Superior temporal gyrus (tissue), 1 donor: ENCODE results near the gene CFAP210.

ENCODE experiments used
- DNase-seq: peaks from one replicate; pipeline ENCODE4 v3.0.0-alpha.2; 2016; ENCODE audit errors: extremely low spot score

The CFAP210 gene

GRCh38 chr2:169673921-169674320 is 20.3 kb downstream of the CFAP210 start:
- no peak for DNase-seq

DNA sequence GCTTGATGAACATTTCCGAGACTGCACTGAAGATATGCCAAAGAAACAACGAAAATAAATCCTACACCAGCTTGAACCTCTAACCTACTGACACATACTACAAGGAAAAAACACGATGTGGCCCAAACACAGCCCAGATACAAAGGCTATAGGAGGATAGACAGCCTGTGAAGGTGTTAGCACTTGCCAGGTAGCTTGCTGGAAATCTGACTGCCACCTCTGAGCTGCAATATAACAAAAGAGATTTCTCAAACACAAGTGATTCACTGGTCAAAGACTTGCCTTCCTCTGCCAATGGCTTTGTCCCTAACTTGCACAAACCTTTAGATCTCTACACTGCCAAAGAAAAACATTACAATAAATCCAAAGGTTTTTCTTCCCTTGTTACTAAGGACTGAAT is 21.1 kb downstream of the CFAP210 start:
- no peak for DNase-seq

DNA sequence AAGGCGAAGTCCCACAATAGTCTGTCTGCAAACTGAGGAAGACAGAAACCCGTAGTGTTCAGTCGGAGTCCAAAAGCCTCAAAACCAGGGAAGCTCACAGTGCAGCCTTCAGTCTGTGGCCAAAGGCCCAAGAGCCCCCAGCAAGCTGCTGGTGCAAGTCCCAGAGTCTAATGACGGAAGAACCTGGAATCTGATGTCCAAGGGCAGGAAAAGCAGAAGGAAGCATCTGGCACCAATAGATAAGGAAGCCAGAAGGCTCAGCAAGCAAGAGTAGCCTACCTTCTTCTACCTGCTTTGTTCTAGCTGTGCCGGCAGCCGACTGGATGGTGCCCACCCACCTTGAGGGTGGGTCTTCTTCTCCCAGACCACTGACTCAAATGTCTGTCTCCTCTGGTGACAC is 21.8 kb downstream of the CFAP210 start:
- no peak for DNase-seq

DNA sequence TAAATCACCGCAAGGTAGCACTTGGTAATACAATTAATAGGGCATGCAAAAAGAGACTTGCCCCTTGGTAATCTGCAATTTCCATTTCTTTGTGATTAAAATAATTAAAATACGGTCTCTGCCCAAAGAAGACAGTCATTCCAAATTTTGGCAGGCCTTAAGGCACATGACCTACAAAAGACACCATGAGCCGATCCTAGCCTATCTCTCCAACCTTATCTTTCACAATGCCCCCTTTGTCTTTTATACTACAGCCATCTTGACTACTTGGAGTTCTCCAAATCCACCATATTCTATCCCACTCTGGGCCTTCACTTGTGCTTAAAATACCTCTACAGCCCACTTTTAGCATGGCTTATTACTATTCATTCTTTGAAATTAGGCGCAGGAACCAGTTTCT is 23.3 kb downstream of the CFAP210 start:
- DNase-seq: no peak

GRCh38 chr2:169670215-169670651 is 24.0 kb downstream of the CFAP210 start:
- no peak for DNase-seq

DNA sequence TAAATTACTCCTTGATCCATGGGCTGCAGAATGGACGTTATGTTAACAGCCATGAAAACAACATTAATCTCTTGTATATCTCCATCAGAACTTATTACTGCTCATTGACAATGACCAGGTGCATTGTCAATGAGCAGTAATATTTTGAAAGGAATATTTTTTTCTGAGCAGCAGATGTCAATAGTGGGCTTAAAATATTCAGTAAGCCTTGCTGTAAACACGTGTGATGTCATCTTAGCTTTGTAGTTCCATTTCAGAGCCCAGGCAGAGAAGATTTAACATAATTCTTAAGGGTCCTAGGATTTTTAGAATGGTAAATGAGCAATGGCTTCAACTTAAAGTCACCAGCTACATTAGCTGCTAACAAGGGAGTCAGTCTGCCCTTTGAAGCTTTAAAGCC is 26.6 kb downstream of the CFAP210 start:
- DNase-seq: no peak

GRCh38 chr2:169664978-169665930 is 29.0 kb downstream of the CFAP210 start:
- DNase-seq: no peak

DNA sequence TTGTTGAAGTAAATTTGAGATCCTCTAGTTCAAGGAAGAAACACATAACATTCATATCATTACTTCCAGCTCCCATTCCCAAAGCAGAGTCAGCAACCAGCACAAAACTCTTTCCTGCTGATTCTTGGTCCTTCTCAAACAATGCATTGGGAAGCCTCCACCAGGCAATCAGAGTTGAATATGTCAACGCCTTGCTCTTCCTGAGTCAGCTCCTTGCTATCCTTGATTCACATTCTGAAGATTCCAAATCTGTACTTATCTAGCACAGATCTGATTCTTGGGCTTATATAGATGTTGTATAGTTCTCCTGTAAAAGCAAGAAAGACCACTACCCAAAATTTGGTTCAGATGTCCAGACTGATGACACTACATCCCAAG is 29.6 kb downstream of the CFAP210 start:
- DNase-seq: no peak

DNA sequence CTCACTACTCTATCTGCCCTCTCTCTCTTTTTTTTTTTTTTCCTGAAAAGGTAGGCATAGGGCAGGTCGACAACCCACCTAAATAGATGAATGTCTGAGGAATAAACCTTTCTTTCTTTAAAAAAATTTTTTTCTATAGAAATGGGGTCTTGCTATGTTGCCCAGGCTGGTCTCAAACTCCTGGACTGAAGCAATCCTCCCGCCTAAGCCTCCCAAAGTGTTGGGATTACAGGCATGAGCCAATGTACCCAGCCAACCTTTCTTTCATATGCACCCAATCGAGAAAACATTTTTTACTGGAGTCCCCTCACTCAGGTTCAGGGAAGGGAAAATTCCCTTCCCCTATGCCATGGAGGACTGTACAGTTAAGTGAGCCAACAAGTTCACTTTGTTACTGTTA is 31.0 kb downstream of the CFAP210 start:
- no peak for DNase-seq

DNA sequence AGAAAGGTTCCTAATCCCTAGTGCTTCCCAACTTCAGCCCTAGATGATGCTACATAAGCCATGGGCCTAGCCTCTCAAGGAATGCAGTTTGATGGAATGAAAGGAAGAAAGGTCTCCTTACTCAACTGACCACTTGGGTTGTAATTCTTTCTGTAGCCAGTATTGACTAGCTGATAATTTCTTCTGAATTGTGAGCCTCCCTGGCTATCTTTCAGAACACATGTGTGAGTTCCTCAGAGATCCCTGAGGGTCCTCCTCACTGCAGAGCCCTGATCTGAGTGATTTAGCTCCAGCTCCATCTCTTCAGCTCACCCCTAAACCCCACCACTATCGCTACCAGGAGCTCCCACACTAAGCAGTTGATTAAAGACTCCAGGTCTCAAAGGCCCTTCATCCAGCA is 31.5 kb downstream of the CFAP210 start:
- no peak for DNase-seq

- no peak for DNase-seq
Measured at GRCh38 chr2:169661265-169661664, 32.9 kb downstream of the CFAP210 start.

- DNase-seq: no peak
Measured at GRCh38 chr2:169659320-169659719, 34.9 kb downstream of the CFAP210 start.

DNA sequence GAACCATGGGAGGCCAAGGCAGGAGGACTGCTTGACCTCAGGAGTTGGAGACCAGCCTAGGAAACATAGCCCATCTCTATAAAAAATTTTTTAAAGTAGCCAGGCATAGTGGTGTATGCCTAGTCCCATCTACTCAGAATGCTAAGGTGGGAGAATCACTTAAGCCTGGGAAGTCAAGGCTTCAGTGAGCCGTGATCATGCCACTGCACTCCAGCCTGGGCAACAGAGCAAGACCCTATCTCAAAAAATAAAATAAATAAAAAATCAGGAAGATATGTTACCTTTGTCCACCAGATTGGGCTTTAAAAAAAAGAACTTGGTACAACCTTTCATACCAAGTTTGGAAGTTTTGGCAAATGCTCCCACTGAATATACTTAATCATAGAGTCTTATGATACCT is 35.3 kb downstream of the CFAP210 start:
- DNase-seq: no peak

DNA sequence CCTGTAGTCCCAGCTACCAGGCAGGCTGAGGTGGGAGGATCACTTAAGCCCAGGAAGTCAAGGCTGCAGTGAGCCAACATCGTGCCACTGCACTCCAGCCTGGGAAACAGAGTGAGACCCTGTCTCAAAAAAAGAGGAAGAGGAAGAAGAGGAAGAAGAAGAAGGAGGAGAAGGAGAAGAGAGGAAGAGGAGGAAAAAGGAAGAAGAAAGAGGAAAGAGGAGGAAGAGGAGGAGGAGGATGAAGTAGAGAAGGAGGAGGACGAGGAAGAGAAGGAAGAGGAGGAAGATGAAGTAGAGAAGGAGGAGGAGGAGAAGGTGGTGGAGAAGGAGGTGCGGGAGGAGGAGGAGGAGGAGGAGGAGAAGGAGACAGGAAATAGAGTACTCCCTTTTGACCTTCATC is 38.0 kb downstream of the CFAP210 start:
- DNase-seq: no peak

GRCh38 chr2:169653636-169654035 is 40.6 kb downstream of the CFAP210 start:
- no peak for DNase-seq

- no peak for DNase-seq
Measured at GRCh38 chr2:169649278-169649677, 44.9 kb downstream of the CFAP210 start.

DNA sequence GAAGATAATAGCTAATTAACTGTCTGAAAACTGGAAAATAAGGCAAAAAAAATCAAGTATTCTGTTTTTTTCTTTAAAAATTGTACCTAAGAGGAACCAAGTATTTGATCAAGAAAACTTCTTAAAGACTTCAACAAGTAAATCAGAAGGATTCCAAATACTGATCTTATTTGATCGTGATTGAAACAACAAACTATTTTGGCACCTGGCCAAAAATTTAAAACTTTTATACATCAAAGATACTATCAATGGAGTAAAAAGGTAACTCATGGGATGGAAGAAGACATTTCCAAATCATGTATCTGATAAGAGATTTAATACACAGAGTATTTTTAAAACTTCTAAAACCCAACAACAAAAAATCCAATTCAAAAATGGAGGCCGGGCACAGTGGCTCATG is 46.7 kb downstream of the CFAP210 start:
- DNase-seq: no peak

- no peak for DNase-seq
Measured at GRCh38 chr2:169644173-169644572, 50.0 kb downstream of the CFAP210 start.

- no peak for DNase-seq
Measured at GRCh38 chr2:169641464-169641863, 52.7 kb downstream of the CFAP210 start.

- no peak for DNase-seq
Measured at GRCh38 chr2:169640104-169640503, 54.1 kb downstream of the CFAP210 start.

DNA sequence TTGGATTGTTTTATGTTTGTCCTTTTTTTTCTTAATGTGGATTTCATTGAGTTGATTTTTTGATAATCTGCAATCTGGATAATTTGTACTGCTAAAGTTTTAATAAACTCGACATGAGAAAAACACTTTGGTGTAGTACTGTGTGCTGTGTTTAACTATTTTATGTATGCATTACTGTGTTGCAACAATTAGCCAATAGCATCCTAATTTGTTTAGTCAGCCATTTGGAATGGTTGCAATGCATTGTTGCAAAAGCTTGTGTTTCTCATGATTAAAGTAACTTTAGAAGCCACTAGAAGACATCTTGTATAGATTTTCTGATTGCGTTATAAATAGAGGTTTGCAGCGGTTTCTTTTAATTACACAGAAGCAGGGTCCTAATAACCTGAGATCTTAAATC is 56.6 kb downstream of the CFAP210 start:
- no peak for DNase-seq

- DNase-seq: no peak
Measured at GRCh38 chr2:169636440-169637097, 57.6 kb downstream of the CFAP210 start.

GRCh38 chr2:169625781-169626180 is 68.4 kb downstream of the CFAP210 start:
- DNase-seq: no peak
